Measurements from ENCODE around the gene CNTNAP3B.
"Not testable (repeated sequence)": the region's sequence is repeated elsewhere in the genome, so short reads cannot be mapped to it uniquely, and the experiment has no call there.

DNA sequence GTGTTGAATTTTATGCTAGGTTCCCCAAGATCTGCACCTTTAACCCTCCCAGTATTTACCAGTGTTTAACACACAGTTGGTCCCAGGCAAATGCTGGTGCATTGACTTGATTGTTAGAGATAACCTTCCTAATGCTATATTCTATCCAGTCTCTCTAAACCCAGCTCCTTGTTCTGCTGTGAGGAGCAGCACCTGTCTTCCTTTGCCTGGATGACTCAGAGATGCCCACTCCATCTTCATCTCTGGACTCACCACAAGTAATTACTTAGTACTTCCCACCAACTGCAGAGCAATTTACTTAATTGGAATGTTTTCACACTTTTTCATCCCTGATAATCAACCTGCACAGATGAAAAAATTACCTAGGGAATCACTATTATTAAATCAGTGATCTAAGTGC lies 108.6 kb downstream of the CNTNAP3B start:
- TF ChIP-seq, protein P1, sequence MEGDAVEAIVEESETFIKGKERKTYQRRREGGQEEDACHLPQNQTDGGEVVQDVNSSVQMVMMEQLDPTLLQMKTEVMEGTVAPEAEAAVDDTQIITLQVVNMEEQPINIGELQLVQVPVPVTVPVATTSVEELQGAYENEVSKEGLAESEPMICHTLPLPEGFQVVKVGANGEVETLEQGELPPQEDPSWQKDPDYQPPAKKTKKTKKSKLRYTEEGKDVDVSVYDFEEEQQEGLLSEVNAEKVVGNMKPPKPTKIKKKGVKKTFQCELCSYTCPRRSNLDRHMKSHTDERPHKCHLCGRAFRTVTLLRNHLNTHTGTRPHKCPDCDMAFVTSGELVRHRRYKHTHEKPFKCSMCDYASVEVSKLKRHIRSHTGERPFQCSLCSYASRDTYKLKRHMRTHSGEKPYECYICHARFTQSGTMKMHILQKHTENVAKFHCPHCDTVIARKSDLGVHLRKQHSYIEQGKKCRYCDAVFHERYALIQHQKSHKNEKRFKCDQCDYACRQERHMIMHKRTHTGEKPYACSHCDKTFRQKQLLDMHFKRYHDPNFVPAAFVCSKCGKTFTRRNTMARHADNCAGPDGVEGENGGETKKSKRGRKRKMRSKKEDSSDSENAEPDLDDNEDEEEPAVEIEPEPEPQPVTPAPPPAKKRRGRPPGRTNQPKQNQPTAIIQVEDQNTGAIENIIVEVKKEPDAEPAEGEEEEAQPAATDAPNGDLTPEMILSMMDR (IDR thresholded peaks at IDR 0.05; ENCODE audit: low read depth, low read length, missing input control): not testable (repeated sequence)
- not testable (repeated sequence) for TF ChIP-seq RAD21 (IDR thresholded peaks at IDR 0.05); TAF1 (conservative IDR thresholded peaks at IDR 0.05); YY1 (IDR thresholded peaks at IDR 0.05); RXRA (IDR thresholded peaks at IDR 0.05); JUND (IDR thresholded peaks at IDR 0.05); EGR1 (IDR thresholded peaks at IDR 0.05; ENCODE audit: low read depth in 2 of 2); REST (IDR thresholded peaks at IDR 0.05); HNF4A (conservative IDR thresholded peaks at IDR 0.05); GABPA (IDR thresholded peaks at IDR 0.05 in 1 of 2, conservative IDR thresholded peaks at IDR 0.05 in 1 of 2)

All from liver (tissue), 3 donors.